Suppressor macrophage (primary cell): ENCODE data around the gene SESN2.
A peak's percentile ranks its signal among the peaks of the same experiment; 100 is the strongest.

Experiments
- DNase-seq, 4 experiments: peaks; one replicate each; pipeline ENCODE4 v3.0.0-alpha.2; 2020 to 2022

Gene SESN2

DNA sequence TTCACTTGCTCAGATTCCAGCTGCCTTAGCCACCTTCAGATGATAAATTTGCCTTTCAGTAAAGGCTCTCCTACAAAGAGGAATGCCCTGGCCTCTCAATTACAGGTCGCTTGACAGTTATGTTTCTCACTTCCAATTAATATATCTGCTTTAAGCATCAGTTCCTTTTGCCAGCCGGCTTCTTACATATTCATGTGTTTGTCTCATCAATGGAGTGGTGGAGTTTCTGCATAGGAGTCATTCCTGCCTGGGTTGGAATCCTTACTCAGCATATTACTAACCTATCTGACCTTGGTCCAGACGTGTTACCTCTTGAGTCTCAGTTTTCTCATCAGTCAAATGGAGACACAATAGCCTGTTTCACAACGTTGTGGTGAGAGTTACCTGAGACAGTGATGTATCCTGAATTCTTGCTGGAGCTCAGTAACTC is 9.4 kb upstream of the SESN2 start:
- DNase-seq = no peak

- no peak for DNase-seq
Measured at GRCh38 chr1:28256197-28256827, 3.0 kb upstream of the SESN2 start.

DNA sequence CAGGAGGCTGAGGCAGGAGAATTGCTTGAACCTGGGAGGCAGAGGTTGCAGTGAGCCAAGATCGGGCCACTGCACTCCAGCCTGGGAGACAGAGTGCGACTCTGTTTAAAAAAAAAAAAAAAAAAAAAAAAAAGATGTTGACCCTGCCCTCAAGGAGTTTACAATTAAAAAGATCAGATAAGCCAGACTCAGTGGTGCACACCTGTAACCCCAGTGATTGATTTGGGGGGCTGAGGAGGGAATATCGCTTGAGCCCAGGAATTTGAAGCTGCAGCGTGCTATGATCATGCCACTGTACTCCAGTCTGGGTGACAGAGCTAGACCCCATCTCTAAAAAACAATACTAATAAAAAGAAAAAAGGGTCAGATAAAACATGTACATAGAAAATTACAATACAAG is 1.6 kb upstream of the SESN2 start:
- no peak for DNase-seq

GRCh38 chr1:28258628-28259251 is 578 bp upstream of the SESN2 start:
- peak; percentile 38 to 71 (median 68) for DNase-seq

DNA sequence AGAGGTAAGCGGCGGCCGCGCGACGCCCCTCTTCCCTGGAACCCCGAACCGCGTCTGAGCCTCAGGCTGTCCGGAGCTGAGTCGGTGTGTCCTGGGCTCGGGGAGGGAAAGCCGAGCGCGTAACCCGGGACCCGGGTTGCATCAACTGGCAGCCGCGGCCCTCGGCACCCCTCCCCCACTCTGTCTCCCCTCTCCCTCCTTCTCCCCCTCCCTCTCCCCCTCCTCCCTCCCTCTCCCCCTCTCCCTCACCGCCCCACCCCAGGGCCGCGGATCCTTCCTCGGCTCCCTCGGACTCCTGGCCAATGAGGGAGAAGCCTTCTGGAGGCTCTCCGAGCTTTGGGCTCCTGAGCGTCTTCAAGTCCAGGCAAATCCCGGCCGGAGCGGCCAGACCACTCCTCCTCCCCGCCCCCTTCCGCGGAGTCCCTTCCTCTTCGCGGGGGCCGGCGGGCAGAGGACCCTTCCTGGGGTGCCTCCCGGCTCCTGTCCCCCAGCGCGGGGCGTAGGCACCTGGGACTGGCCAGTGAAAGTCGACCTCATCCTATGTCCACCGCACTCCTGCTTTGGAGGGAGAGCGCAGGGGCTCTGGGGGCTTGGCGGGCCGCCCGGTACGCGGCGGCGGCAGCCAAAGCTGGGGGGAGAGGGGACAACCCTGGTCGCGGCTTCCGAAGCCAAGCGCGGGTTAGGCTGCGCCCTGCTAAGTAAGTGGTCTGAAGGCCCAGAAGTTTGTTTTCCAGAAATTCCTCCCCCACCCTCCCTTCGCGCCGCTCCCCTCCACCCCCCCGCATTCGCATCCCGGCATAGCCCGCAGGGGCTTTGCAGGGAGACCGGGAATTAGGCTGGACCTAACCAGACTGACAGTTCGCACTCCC is 850 bp downstream of the SESN2 start:
- DNase-seq = peak; percentile 56 to 77 (median 60)

DNA sequence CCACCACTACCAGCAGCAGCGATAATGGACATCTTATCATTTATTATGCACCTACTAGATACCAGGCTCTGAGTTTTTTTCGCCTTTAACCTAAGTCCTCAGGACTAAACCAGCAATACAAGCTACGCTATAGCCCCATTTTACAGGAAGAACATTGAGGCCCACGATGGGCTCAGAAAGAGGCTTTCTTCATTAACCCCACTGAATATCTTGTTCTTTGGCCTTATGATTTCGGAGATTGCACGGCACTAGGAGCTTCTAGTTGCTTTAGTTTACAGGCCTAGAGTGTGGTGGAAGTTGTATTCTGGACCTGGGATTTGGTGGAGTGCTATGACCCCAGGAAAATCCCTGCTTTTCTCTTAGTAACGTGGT is 1.5 kb downstream of the SESN2 start:
- no peak for DNase-seq

DNA sequence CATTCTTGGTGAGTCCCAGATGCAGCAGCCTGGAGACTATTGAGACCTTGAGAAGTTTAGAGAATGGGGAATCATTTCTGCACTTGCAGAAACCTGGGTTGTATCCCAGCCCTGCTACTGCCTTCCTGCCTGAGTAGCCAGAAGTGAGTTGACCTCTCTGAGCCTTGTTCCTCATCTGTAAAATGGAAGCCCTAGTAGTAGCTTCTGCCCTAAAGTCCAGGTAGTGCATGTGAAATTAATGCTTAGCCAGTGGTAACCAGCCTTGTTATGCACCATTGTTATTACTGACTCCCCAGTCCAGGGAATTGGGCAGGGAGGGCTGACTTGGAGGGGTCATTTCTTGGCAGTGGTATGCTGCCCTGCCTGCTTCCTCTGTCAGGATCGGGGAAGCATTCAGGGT is 5.6 kb downstream of the SESN2 start:
- no peak for DNase-seq

- no peak for DNase-seq
Measured at GRCh38 chr1:28265577-28265976, 6.3 kb downstream of the SESN2 start.

DNA sequence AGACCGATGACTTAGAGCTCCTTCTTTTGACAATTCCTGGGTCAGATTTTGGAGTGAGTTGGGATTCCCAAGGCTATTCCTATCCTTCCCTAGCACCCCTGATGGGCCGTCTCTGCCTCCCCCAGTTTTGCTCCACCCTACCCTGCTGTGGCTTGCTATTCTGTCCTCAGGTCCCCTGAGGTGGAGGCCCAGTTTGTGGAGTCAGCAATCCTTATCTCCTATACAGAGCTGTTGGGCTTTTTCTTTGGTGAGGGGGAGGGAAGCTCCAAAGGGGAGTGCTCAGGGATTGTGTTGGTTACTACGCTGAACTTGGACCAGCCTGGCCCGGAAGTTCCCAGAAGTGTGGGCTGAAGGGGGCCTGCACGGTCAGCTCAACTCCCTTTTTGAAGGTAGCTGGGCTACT is 7.6 kb downstream of the SESN2 start:
- DNase-seq = no peak

- no peak for DNase-seq
Measured at GRCh38 chr1:28267633-28268032, 8.3 kb downstream of the SESN2 start.

- DNase-seq = no peak
Measured at GRCh38 chr1:28269529-28269928, 10.2 kb downstream of the SESN2 start.

DNA sequence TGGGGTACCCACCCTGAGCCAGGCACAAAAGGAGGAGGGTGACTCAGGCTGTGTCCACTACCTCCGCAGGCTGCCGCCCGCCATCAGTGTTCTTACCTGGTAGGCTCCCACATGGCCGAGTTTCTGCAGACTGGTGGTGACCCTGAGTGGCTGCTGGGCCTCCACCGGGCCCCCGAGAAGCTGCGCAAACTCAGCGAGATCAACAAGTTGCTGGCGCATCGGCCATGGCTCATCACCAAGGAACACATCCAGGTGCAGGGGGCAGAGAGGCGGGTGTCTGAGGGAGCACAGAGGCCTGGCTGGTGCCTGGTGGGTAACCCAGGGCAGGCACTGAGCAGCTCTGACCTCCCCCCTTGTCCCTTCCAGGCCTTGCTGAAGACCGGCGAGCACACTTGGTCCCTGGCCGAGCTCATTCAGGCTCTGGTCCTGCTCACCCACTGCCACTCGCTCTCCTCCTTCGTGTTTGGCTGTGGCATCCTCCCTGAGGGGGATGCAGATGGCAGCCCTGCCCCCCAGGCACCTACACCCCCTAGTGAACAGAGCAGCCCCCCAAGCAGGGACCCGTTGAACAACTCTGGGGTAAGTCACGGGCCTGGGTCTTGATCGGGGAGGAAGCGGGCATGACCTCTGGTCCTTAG is 13.0 kb downstream of the SESN2 start:
- DNase-seq = no peak

DNA sequence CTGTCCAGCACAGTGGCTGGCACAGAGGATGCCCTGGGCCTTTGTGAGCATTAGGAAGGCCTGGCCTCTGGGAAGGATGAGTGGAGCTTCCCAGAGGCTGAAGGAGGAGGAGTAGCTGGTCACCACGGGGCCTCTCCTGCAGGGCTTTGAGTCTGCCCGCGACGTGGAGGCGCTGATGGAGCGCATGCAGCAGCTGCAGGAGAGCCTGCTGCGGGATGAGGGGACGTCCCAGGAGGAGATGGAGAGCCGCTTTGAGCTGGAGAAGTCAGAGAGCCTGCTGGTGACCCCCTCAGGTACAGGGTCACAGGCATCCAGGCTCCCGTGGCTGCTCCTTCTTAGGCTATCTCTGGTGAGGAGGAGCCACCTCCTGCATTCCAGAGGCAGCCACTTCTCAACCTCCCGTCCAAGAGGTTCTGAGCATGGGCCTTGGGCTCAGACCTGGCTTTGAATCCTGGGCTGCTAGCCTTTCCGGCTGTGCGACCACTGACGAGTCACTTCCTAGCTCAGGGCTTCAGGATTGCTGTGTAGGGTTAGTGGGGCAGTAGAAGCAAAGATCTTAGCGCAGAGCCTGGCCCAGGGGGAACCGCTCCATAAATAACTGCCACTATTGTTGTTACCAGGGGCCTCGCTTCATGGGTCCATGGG is 14.0 kb downstream of the SESN2 start:
- no peak for DNase-seq

- no peak for DNase-seq
Measured at GRCh38 chr1:28278763-28279162, 19.4 kb downstream of the SESN2 start.

DNA sequence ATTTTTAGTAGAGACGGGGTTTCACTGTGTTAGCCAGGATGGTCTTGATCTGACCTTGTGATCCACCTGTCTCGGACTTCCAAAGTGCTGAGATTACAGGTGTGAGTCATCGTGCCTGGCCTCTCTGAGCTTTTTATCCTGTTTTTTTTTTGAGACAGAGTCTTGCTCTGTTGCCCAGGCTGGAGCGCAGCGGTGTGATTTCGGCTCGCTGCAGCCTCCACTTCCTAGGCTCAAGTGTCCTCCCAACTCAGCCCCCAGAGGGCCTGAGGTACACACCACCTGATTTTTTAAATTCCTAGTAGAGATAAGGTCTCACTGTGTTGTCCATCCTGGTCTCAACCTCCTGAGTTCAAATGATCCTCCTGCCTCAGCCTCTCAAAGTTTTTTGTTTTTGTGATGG is 20.4 kb downstream of the SESN2 start:
- DNase-seq = no peak

DNA sequence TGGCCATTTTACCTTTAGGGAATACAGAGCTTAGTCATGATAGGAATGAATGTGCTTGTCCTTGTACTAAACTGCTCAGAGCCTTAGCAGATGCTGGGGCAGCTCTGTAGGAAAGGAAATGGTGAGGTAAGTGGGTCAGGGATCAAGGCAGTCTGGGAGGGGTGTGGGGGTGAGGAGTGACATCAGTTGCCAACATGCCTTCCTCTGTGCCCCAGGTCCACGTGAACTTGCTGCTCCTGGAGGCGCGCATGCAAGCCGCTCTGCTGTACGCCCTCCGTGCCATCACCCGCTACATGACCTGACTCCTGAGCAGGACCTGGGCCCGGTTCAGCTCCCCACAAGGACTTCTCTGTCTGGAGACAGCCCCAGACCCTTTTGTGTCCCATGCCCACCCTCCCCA is 21.2 kb downstream of the SESN2 start:
- DNase-seq = peak in 2 of 4 experiments; percentile 22 to 32

DNA sequence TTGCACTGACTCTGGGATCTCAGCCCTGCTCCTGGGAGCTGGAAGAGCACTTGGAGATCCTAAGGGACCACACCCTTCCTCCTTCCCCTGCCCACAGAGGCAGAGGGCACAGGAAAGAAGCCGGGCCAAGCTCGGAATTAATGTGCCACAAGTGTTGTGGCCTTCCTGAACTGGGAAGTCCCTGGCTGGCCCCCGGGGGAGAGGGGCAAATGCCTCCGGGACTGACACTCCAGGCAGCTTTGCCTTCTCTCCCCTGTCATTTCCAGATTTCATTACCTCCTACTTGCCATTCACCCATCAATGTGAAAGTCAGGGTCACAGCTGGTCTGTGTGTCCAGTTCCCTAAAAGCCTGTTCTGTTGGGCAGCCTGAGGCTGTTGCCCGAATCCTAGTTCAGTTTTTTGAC is 21.7 kb downstream of the SESN2 start:
- peak; percentile 32 to 61 (median 55) for DNase-seq

- no peak for DNase-seq
Measured at GRCh38 chr1:28281608-28282425, 22.5 kb downstream of the SESN2 start.

DNA sequence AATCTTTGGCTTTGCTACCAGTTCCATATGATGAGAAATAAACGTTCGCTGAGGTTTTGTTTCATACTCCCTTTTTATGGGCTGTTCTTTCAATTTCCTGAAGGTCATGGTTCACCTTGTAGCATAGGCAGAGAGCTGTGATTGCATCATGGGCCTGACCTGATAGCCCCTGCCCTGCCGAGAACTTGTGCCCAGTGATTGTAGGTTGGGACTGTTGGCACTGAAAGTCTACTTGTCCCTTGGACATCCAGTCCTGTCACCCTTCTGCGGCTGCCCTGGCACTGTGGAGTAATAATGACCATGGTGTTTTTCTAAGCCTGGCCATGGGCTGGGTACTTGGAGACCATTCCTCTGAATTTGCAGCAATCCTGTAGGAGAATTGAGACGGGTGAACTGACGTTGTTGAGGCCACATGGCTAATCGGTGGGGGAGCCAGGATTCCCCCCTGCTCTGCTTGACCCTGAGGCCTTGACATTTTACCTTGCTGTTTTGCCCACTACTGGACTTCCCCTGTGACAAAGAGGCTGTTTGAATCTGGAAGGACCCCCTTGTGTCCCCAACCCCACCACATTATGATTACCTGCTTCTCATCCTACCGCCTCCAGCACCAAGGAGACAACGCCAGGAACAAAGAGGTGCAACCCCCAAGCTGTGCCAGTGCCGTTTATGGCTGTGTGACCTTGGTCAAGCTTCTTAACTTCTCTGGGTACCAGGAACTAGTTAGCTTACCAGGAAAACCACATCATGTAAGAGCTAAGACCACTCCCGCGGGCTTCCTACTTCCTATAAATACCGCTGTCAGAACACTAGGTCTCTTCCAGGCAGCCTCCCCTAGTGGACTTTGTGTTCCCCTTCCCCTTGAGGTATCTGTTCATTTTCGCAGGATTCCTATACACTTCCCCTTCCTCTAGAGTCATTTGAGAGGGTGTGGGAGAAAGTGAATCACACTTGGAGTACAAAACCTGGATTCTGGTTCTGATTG is 23.4 kb downstream of the SESN2 start:
- DNase-seq = peak; percentile 70 to 84 (median 74)

- DNase-seq = peak in 2 of 4 experiments; percentile 32 to 37
Measured at GRCh38 chr1:28286111-28286510, 26.8 kb downstream of the SESN2 start.

GRCh38 chr1:28288487-28288886 is 29.2 kb downstream of the SESN2 start:
- no peak for DNase-seq
